Measurements from ENCODE around the gene RBPJL. TPM values are rescaled to one million over a fixed set of nuclear protein-coding genes. Genes with fewer than 3 reads are reported as not detected.

RBPJL gene
- total RNA-seq, 4 donors from 2014 or later: not detected

DNA sequence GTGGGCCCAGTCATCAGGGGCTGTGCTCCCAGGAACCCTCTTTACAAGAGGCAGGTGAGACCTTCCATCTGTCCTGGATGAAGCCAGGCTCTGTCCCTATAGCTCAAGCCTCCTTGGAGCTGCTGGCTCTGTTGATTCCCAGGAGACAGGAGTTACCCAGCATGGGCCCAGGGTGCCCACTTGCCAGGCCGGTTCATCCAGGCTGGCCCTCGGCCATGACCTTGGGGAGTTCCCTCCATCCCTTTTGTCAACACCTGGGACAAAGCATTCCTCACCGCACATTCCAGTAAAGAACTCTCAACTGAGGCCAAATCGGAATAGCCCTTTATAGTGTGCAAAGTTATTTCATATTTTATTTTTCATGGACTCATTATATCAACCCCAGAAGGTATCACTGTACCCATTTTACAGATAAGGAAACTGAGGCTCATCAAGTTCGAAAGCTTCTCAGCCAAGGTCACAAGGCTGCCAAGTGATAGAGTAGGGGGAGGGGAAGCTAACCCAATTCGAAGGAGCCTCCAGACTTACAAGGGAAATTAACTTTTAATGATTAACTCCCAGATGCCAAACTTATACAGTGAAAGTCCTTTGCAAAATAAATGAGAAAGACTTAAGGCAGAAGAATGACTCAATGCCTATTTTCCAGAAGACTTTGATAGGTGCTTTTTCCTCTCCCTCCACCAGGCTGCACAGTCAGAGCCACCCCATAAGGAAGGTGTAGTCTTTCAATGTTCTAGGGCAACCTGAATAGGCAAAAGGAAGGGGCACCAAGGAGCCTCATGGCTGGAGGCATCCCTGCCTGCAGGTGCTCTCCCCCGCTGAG lies 23.1 kb downstream of the RBPJL start:
- no peak for TF ChIP-seq CTCF (IDR thresholded peaks at IDR 0.05; ENCODE audit: low read depth)

- TF ChIP-seq CTCF (IDR thresholded peaks at IDR 0.05; ENCODE audit: low read depth): no peak
Measured at GRCh38 chr20:45330476-45330875, 23.8 kb downstream of the RBPJL start.

DNA sequence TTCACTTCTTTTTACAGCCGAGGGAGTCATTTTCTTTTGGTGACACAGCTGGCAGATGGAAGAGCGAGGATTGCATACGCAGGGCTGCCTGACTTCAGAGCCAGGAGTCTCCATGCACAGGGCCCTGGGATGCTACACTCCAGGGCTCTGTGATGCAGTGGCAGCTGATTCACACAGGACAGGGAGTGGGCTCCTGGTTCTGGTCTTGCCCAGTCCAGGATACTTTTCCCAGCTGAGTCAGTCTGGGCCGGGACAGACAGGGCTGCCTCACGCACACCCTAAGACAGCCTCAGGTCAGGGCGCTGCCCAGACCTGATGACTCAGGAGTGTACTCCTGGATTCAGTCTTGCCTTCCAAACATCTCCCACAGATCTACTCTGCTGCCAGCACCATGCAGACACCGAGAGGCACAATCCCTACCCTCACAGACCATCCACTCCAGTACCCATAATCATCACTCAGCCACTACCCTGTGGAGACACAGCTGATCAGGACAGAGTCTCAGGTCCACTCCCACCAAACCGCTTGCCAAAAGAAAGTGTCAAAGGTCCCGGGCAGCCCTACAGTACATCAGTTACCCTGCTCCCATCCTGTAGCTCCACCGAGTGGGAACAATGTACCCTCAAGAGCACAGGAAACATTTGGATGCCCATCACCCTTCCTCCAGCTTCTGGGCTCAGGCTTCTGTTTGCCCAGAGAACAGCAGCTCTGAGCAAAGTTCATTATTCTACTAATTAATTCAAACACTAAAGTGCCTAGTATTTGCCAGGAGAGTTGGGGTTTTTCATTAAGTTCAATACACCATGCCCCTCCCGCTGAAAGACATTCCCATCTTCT lies 30.1 kb downstream of the RBPJL start:
- no peak for TF ChIP-seq CTCF (IDR thresholded peaks at IDR 0.05; ENCODE audit: low read depth)

DNA sequence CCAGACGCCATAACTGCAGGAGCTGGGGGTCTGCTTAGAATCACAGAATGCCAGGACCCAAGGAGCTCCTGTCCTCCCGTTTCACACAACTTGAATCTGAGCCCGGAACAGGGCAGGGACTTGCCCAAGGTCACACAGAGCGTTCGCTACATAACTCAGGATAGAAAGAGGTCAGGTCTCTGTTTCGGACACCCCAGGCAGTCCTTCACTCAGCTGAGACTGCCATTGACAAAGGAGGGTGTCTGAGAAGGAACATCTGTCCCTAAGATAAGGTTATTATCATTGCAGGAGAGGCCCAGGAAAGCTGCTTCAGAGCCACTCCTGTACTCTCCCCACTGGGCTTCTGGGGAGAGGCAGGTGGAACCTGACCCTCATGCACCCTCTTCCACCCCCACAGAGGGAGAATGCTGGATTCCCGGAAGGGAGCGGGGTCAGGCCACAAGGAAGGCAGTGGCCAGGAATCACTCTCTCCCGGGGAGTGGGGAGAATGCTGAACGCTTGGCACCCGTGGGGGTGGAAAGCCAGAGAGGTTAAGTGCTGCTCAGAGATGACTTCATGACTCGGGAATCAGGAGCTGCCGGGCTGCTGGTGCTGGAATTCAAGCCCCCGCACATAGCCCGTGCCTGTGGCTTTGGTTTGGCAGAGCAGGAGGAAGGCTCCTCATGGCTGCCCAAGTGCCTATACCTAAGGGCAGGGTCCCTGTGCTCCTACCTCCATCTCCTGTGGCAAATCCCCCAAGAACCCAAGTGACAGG lies 30.9 kb downstream of the RBPJL start:
- no peak for TF ChIP-seq CTCF (IDR thresholded peaks at IDR 0.05; ENCODE audit: low read depth)

DNA sequence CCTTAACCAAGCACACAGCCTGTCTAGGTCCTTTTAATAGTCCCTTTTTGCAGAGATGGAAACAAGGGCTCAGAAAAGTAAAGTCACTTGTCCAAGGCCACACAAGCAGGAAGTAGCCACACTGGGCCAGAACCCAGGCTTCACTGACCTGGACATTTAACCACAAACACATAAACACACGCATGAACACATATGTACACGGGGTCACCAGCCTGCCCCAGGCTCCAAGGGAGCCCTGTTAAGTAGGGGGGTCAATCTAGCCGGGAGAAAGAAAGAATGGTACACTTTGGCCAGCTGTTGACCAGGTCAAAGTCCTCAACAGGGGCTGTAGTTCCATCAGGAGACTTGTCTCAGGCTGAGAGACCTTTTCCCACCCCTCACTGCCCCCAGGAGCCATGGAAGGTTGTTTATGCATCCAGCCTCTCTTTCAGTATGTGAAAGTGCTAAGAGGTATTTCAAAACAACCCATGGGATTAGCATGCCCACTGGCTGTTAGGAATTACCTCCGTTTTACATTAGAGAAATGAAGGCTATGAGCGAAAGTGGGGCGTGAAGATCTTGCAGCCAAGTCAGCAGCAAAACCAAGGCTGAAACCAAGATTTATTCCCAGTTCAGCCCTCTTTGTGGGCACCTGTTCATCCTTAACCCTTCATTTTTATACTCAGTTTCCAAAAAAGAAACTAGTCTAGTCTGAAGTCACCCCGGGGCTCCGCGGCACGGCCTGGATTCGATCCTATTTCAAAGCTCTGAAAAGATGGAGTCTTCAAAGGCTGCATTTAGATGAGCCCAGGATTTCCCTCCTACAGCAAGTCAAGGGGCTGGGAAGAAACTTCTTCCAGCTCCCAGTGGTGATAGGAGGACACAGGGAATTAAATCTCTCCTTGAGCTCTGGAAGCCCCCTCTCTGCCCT lies 31.7 kb downstream of the RBPJL start:
- no peak for TF ChIP-seq CTCF (IDR thresholded peaks at IDR 0.05; ENCODE audit: low read depth)

DNA sequence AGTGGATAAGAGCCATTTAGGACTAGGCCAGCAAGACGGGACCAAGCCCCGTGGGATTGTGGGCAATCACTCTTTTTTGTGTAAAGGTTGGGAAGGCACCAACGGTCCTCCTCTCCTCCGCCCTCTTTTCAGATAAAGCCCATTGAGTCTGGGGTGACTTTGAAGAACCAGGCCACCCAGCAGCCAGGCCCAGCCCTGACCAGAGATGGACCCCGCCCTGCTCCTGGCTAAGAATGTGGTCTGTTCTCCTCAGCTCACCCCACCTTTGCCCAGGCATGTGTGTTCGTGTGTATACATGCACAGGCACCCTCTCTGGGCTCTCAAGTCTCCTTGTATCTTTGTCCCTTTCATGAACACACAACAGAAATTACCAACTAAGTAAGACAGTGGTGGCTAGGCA lies 32.4 kb downstream of the RBPJL start:
- no peak for TF ChIP-seq CTCF (IDR thresholded peaks at IDR 0.05; ENCODE audit: low read depth)

Measured in subcutaneous adipose tissue (tissue), 4 donors.